H1 (cell line): Measurements from ENCODE around the gene IL2RA. TPM values are rescaled to one million over a fixed set of nuclear protein-coding genes. Genes with fewer than 3 reads are reported as not detected.

Experiments
- CTCF ChIA-PET: fragments of 300-600 bp; sonication (Branson Sonifier 250); formaldehyde crosslinking; loops from one replicate; lab custom pipeline; 2021; ENCODE audit not compliant: partially characterized antibody; lab: Charles Lee
- POLR2A ChIA-PET: fragments of 300-600 bp; sonication (Branson Sonifier 250); formaldehyde crosslinking; loops from one replicate; lab custom pipeline; 2021; ENCODE audit warnings: inconsistent platforms; ENCODE audit not compliant: partially characterized antibody; lab: Charles Lee
- DNase-seq, 2 experiments: peaks; one replicate each; pipeline versions ENCODE4 v3.0.0 to v3.0.0-alpha.2; 2010 to 2022; ENCODE audit warnings: low spot score in 2 of 2, low read depth in 1 of 2, mixed read lengths in 1 of 2
- FAIRE-seq: peaks from 2 replicates; lab custom pipeline; 2011; peaks lifted over from hg19 to GRCh38; lab: Jason Lieb, UNC
- H2AFZ ChIP-seq: 2 replicates; pipeline ENCODE4 v1.8.1; 2012; ENCODE audit warnings: low read length, inconsistent platforms
- H2AK5ac ChIP-seq: 2 replicates; pipeline ENCODE4 v1.6.1; 2013; ENCODE audit warnings: low read depth, low read length
- H2BK120ac ChIP-seq: replicated peaks from 2 replicates; pipeline ENCODE3; 2013; ENCODE audit warnings: low read depth, low read length, inconsistent platforms
- H2BK12ac ChIP-seq: 2 replicates; pipeline ENCODE4 v1.6.1; 2013; ENCODE audit warnings: low read depth, low read length
- H2BK15ac ChIP-seq: 2 replicates; pipeline ENCODE4 v1.6.1; 2013; ENCODE audit warnings: low read length
- H2BK20ac ChIP-seq: 2 replicates; pipeline ENCODE4 v1.6.1; 2013; ENCODE audit warnings: low read length
- H2BK5ac ChIP-seq: 2 replicates; pipeline ENCODE4 v1.6.1; 2013; ENCODE audit warnings: low read depth, low read length
- H3K14ac ChIP-seq: 2 replicates; pipeline ENCODE4 v1.6.1; 2013; ENCODE audit warnings: inconsistent platforms; ENCODE audit not compliant: insufficient read length
- H3K18ac ChIP-seq: 2 replicates; pipeline ENCODE4 v1.6.1; 2013; ENCODE audit warnings: low read length; ENCODE audit errors: extremely low read depth
- H3K23ac ChIP-seq: 2 replicates; pipeline ENCODE4 v1.6.1; 2013; ENCODE audit warnings: inconsistent platforms; ENCODE audit not compliant: insufficient read length
- H3K23me2 ChIP-seq: 2 replicates; pipeline ENCODE4 v1.6.1; 2013; ENCODE audit warnings: low read depth, low read length
- H3K27ac ChIP-seq: 2 replicates; pipeline ENCODE4 v1.6.1; 2011; ENCODE audit warnings: low read depth, low read length, inconsistent platforms
- H3K27me3 ChIP-seq, 4 experiments: replicated peaks in 1 of 4; 1 replicate in 1 of 4; 2 replicates in 3 of 4; pipeline versions ENCODE4 v1.6.1 to v1.8.1; 2011 to 2013; ENCODE audit warnings: low read length in 3 of 4, mild to moderate bottlenecking in 3 of 4, inconsistent platforms in 2 of 4, mixed read lengths in 2 of 4, moderate library complexity in 1 of 4; ENCODE audit not compliant: control insufficient read depth in 3 of 4, insufficient read depth in 3 of 4; ENCODE audit errors: extremely low read depth in 1 of 4
- H3K36me3 ChIP-seq, 4 experiments: 2 replicates each; pipeline versions ENCODE4 v1.6.1 to v1.8.1; 2011 to 2013; ENCODE audit warnings: mild to moderate bottlenecking in 4 of 4, low read length in 3 of 4, moderate library complexity in 2 of 4, control low read depth in 1 of 4, inconsistent platforms in 1 of 4; ENCODE audit not compliant: insufficient read depth in 4 of 4, control insufficient read depth in 2 of 4
- H3K4ac ChIP-seq: replicated peaks from 2 replicates; pipeline ENCODE3; 2013; ENCODE audit warnings: low read length, low read depth, mixed read lengths, inconsistent platforms; ENCODE audit not compliant: insufficient read length
- H3K4me1 ChIP-seq, 4 experiments: replicated peaks in 1 of 4; 1 replicate in 1 of 4; 2 replicates in 3 of 4; pipeline versions ENCODE4 v1.6.1 to v1.8.1; 2011 to 2013; ENCODE audit warnings: low read length in 3 of 4, inconsistent platforms in 2 of 4, mixed read lengths in 1 of 4; ENCODE audit not compliant: insufficient read depth in 4 of 4, control insufficient read depth in 3 of 4
- H3K4me2 ChIP-seq, 2 experiments: 2 replicates each; pipeline versions ENCODE4 v1.6.1 to v1.8.1; 2011 to 2013; ENCODE audit warnings: low read depth in 2 of 2, low read length in 2 of 2, control low read depth in 1 of 2, inconsistent platforms in 1 of 2, mild to moderate bottlenecking in 1 of 2; ENCODE audit not compliant: insufficient read depth in 1 of 2
- H3K4me3 ChIP-seq, 4 experiments: fragments of 200-600, 300-600 bp in 1 of 4; sonication (generic), shearing (Covaris generic), sonication (Bioruptor Twin) in 1 of 4; 2 replicates each; pipeline versions ENCODE4 v1.5.1 to v1.8.1; 2011 to 2016; ENCODE audit warnings: low read length in 4 of 4, low read depth in 3 of 4, control low read depth in 2 of 4, inconsistent platforms in 2 of 4, mild to moderate bottlenecking in 2 of 4, mixed read lengths in 1 of 4, moderate library complexity in 1 of 4; ENCODE audit not compliant: insufficient read depth in 2 of 4; ENCODE audit errors: extremely low read depth in 1 of 4
- H3K56ac ChIP-seq: replicated peaks from 2 replicates; pipeline ENCODE3; 2013; ENCODE audit warnings: low read depth, mild to moderate bottlenecking, mixed read lengths, low read length, inconsistent platforms; ENCODE audit not compliant: insufficient read length
- H3K79me1 ChIP-seq: 2 replicates; pipeline ENCODE4 v1.6.1; 2013; ENCODE audit warnings: low read depth, low read length, control low read depth
- H3K79me2 ChIP-seq, 2 experiments: 2 replicates each; pipeline versions ENCODE4 v1.6.1 to v1.8.1; 2012 to 2013; ENCODE audit warnings: low read length in 2 of 2, mild to moderate bottlenecking in 2 of 2, inconsistent platforms in 1 of 2; ENCODE audit not compliant: insufficient read depth in 2 of 2, control insufficient read depth in 1 of 2
- H3K9ac ChIP-seq, 4 experiments: replicated peaks in 1 of 4; 1 replicate in 1 of 4; 2 replicates in 3 of 4; pipeline versions ENCODE4 v1.6.1 to v1.8.1; 2011 to 2013; ENCODE audit warnings: low read depth in 3 of 4, low read length in 3 of 4, control low read depth in 2 of 4, mild to moderate bottlenecking in 2 of 4, moderate library complexity in 2 of 4, inconsistent platforms in 1 of 4; ENCODE audit errors: extremely low read depth in 1 of 4
- H3K9me3 ChIP-seq, 2 experiments: 2 replicates each; pipeline versions ENCODE4 v1.6.1 to v1.8.1; 2012 to 2013; ENCODE audit warnings: mild to moderate bottlenecking in 2 of 2, moderate library complexity in 2 of 2, control low read depth in 1 of 2, inconsistent platforms in 1 of 2, low read depth in 1 of 2, low read length in 1 of 2, mixed read lengths in 1 of 2; ENCODE audit not compliant: insufficient read depth in 2 of 2
- H4K20me1 ChIP-seq, 2 experiments: replicated peaks in 1 of 2; 2 replicates each; pipeline versions ENCODE3 to v1.8.1; 2011 to 2013; ENCODE audit warnings: inconsistent platforms in 2 of 2, low read length in 2 of 2, mild to moderate bottlenecking in 1 of 2; ENCODE audit not compliant: insufficient read depth in 2 of 2, control insufficient read depth in 1 of 2
- H4K5ac ChIP-seq: 2 replicates; pipeline ENCODE4 v1.6.1; 2013; ENCODE audit warnings: low read length, low read depth, mixed read lengths, inconsistent platforms; ENCODE audit not compliant: insufficient read length
- H4K8ac ChIP-seq: 2 replicates; pipeline ENCODE4 v1.8.0; 2013; ENCODE audit warnings: mild to moderate bottlenecking, moderate library complexity, low read length, inconsistent platforms; ENCODE audit not compliant: insufficient read depth; ENCODE audit errors: extremely low read depth
- H4K91ac ChIP-seq: replicated peaks from 2 replicates; pipeline ENCODE3; 2013; ENCODE audit warnings: low read length, mixed read lengths, inconsistent platforms; ENCODE audit not compliant: insufficient read length
- CBX8 ChIP-seq: fragments of 300-800, 300-1000 bp; sonication (generic); IDR thresholded peaks from 2 replicates; pipeline ENCODE4 v1.7.1; 2016; ENCODE audit warnings: low read depth, low read length, borderline replicate concordance
- CEBPB ChIP-seq: IDR thresholded peaks from 2 replicates; pipeline ENCODE4 v1.6.1; 2012; ENCODE audit warnings: low read depth, low read length
- GABPA ChIP-seq: IDR thresholded peaks from 2 replicates; pipeline ENCODE4 v1.6.1; 2011; ENCODE audit warnings: mild to moderate bottlenecking, low read length, moderate library complexity, borderline replicate concordance; ENCODE audit not compliant: insufficient read depth
- KDM4A ChIP-seq: IDR thresholded peaks from one replicate; pipeline ENCODE4 v1.7.1; 2012; ENCODE audit warnings: low read depth, mild to moderate bottlenecking, moderate library complexity, low read length, inconsistent platforms; ENCODE audit not compliant: severe bottlenecking
- KDM5A ChIP-seq: fragments of 200-600 bp; IDR thresholded peaks from 2 replicates; pipeline ENCODE4 v1.7.1; 2012; ENCODE audit warnings: mild to moderate bottlenecking, low read length, inconsistent platforms, mixed read lengths
- MAFK ChIP-seq: IDR thresholded peaks from 2 replicates; pipeline ENCODE4 v1.6.1; 2012; ENCODE audit warnings: low read depth, mild to moderate bottlenecking, improper control_type of control experiment, low read length
- RBBP5 ChIP-seq: IDR thresholded peaks from 2 replicates; pipeline ENCODE4 v1.7.1; 2012; ENCODE audit warnings: low read depth, mild to moderate bottlenecking, inconsistent platforms, low read length, moderate library complexity, borderline replicate concordance
- RNF2 ChIP-seq: fragments of 200-900, 300-1000 bp; sonication (generic); IDR thresholded peaks from 2 replicates; pipeline ENCODE4 v1.7.1; 2016; ENCODE audit warnings: borderline replicate concordance, low read depth, mild to moderate bottlenecking, antibody characterized with exemption, low read length; ENCODE audit not compliant: poor library complexity, severe bottlenecking; ENCODE audit errors: missing control alignments
- SIRT6 ChIP-seq: IDR thresholded peaks from one replicate; pipeline ENCODE4 v1.7.1; 2012; ENCODE audit warnings: low read length, inconsistent platforms
- SP1 ChIP-seq: IDR thresholded peaks from 2 replicates; pipeline ENCODE4 v1.6.1; 2011; ENCODE audit warnings: low read depth, low read length
- SUZ12 ChIP-seq: fragments of 200-600 bp; sonication (generic); IDR thresholded peaks from 2 replicates; pipeline ENCODE4 v1.6.1; 2012; ENCODE audit warnings: mild to moderate bottlenecking, inconsistent platforms, low read length, moderate library complexity, mixed read lengths
- TAF1 ChIP-seq: IDR thresholded peaks from 2 replicates; pipeline ENCODE4 v1.6.1; 2011; ENCODE audit warnings: mild to moderate bottlenecking, low read depth, low read length
- ZNF274 ChIP-seq: IDR thresholded peaks from 2 replicates; pipeline ENCODE4 v1.7.0; 2012; ENCODE audit warnings: low read length, borderline replicate concordance; ENCODE audit errors: extremely low read depth
- WGBS, 2 experiments: shearing (Covaris generic) in 1 of 2; methylation state at CpG; one replicate each; pipeline versions ENCODE4 v1.1.6 to v1.1.7; 2013 to 2015; ENCODE audit warnings: low lambda C conversion rate in 2 of 2, mixed read lengths in 2 of 2, inconsistent platforms in 1 of 2, low coverage in 1 of 2, missing lambda C conversion rate in 1 of 2; ENCODE audit not compliant: insufficient replicate concordance in 2 of 2, insufficient coverage in 1 of 2, insufficient read length in 1 of 2; ENCODE audit errors: extremely low coverage in 1 of 2, missing lambda C conversion rate in 1 of 2; 5-methylcytosine and 5-hydroxymethylcytosine counted together
- polyA plus RNA-seq, 7 experiments: library from polyadenylated mRNA; depleted of rRNA in 3 of 7; stranded (reverse) in 5 of 7; unstranded in 2 of 7; fragments of >200 nt in 5 of 7; fragments of 200-250 nt in 2 of 7; gene quantifications; 1 replicate in 5 of 7; 2 replicates in 1 of 7; 4 replicates in 1 of 7; pipeline versions ENCODE4 v1.2.1 to v1.2.3, GENCODE V29; 2011 to 2013; ENCODE audit warnings: missing spikeins in 2 of 7, mixed read lengths in 2 of 7
- total RNA-seq: library from RNA; stranded (reverse); fragmentation: NEBNext Ultra II Directional; extraction: Animal tissue kit (Norgen Biotek cat#: 25700); gene quantifications from 2 replicates; pipeline ENCODE4 v1.2.1, GENCODE V29; 2021
- TF ChIP-seq, protein P1 (sequence below): IDR thresholded peaks from 2 replicates; pipeline ENCODE4 v1.6.1; 2012; ENCODE audit warnings: inconsistent platforms

IL2RA gene
- total and polyA plus RNA-seq, 2 of the 8 experiments (the other 6 are each of a cell fraction or from before 2014, with no cell fraction given), result not detected

DNA sequence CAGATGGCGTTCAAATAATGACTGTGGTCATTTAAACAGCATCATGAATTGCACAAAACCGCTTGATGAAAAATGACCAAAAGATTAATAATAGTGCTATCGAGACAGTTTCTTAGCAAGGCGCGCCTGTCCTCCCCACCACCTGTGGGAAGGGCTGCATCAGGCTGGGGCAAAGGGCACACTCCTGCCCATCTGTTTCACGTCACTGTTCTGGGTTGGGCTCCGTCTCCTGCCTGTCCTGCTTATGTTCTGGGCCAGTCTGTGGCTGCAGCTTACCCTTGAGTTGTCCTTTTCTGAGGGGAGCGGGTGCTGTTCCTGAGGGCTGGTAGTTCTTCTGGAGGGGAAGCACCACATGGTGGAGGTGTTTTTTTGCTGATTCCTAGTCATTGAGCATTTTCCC lies 40.0 kb upstream of the IL2RA start:
- Histone ChIP-seq H2BK120ac (no peak overlapping the region), H3K4me2 (no peak overlapping the region), H3K4ac (no peak overlapping the region), H3K56ac (no peak overlapping the region), H2BK20ac (no peak overlapping the region), H4K20me1 (peaks cover 0 to 3% of the 10 kb centered on the region in 2 experiments), H4K91ac (no peak overlapping the region), H2BK5ac (no peak overlapping the region), H3K18ac (no peak overlapping the region), H3K4me3 (no peak overlapping the region), H3K79me1 (no peaks in the 10 kb centered on the region), H3K23ac (no peak overlapping the region), H3K9me3 (no peaks in the 10 kb centered on the region), H3K9ac (no peak overlapping the region), H2AFZ (no peak overlapping the region), H3K4me1 (peaks cover 4 to 28% (median 15%) of the 10 kb centered on the region in 4 experiments; a peak in 6 of 7 replicates), H3K23me2 (no peaks in the 10 kb centered on the region), H2AK5ac (no peak overlapping the region), H3K27ac (no peak overlapping the region), H4K5ac (no peak overlapping the region), H2BK15ac (no peak overlapping the region), H2BK12ac (no peak overlapping the region), H3K79me2 (peaks cover 0 to 50% of the 10 kb centered on the region in 2 experiments; a peak in 2 of 4 replicates), H3K27me3 (no peaks in the 10 kb centered on the region), H3K14ac (no peak overlapping the region), H3K36me3 (peaks cover 0 to 42% (median 7%) of the 10 kb centered on the region in 4 experiments; a peak in 4 of 8 replicates), H4K8ac (no peak overlapping the region)
- CTCF ChIA-PET, result interaction anchor here (1.4 kb wide), 1 partner anchor 12 kb away, joined by 5 read pairs; no protein-coding TSS in a partner anchor
- FAIRE-seq (no peak), DNase-seq (no peak)
- 83% methylated on average over 8 of the region's 8 CpGs; no CpG with 5 or more reads in 1 of the 2 experiments for WGBS, 2 experiments
- POLR2A ChIA-PET, result interaction anchor here (1.0 kb wide), 1 partner anchor 13 kb away, joined by 3 read pairs; no protein-coding TSS in a partner anchor
- TF ChIP-seq, protein P1, sequence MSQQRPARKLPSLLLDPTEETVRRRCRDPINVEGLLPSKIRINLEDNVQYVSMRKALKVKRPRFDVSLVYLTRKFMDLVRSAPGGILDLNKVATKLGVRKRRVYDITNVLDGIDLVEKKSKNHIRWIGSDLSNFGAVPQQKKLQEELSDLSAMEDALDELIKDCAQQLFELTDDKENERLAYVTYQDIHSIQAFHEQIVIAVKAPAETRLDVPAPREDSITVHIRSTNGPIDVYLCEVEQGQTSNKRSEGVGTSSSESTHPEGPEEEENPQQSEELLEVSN, result no peak
- TF ChIP-seq MAFK (no peak), KDM4A (no peak), SUZ12 (no peak), RBBP5 (no peak), ZNF274 (no peak), SP1 (no peak), KDM5A (no peak), GABPA (no peak), CBX8 (no peak), RNF2 (no peak), TAF1 (no peak), SIRT6 (no peak), CEBPB (no peak)
